ENCODE data around the gene UBA7.

DNA sequence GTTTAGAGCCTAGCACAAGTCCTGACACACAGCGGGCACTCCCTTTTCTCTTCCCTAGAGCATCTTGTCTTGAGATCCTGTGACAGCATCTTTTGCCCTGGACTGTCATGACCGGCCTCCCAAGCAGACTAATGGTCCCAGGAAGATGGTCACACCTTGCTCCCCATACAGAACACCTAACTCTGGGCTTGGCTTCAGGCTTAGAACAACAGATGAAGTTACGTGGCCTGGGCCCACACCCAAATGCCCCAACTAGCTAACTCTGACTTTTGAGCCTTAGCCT lies 26.6 kb downstream of the UBA7 start:
- TF ChIP-seq, protein P1, sequence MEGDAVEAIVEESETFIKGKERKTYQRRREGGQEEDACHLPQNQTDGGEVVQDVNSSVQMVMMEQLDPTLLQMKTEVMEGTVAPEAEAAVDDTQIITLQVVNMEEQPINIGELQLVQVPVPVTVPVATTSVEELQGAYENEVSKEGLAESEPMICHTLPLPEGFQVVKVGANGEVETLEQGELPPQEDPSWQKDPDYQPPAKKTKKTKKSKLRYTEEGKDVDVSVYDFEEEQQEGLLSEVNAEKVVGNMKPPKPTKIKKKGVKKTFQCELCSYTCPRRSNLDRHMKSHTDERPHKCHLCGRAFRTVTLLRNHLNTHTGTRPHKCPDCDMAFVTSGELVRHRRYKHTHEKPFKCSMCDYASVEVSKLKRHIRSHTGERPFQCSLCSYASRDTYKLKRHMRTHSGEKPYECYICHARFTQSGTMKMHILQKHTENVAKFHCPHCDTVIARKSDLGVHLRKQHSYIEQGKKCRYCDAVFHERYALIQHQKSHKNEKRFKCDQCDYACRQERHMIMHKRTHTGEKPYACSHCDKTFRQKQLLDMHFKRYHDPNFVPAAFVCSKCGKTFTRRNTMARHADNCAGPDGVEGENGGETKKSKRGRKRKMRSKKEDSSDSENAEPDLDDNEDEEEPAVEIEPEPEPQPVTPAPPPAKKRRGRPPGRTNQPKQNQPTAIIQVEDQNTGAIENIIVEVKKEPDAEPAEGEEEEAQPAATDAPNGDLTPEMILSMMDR (IDR thresholded peaks at IDR 0.05) = no peak
- TF ChIP-seq POLR2A (IDR thresholded peaks at IDR 0.05) = no peak

All from right lobe of liver (tissue), 4 donors.